HepG2 (cell line): ENCODE results near the gene SHLD1. TPM values are rescaled to one million over a fixed set of nuclear protein-coding genes. Genes with fewer than 3 reads are reported as not detected.

Experiments
- CHD4 ChIP-seq: fragments of 200-600 bp; sonication (generic); IDR thresholded peaks from 2 replicates; pipeline ENCODE4 v1.7.0; 2017; ENCODE audit warnings: mild to moderate bottlenecking, low read length, borderline replicate concordance
- ETS1 ChIP-seq: sonication (generic); formaldehyde crosslinking; IDR thresholded peaks from 2 replicates; pipeline ENCODE4 v1.4.0; 2020; ENCODE audit warnings: missing genetic modification reagents
- FLYWCH1 ChIP-seq: sonication (generic); formaldehyde crosslinking; IDR thresholded peaks from 2 replicates; pipeline ENCODE4 v1.8.1; 2023; ENCODE audit warnings: mild to moderate bottlenecking, missing genetic modification reagents
- MAX ChIP-seq: IDR thresholded peaks from 2 replicates; pipeline ENCODE4 v1.6.1; 2012; ENCODE audit warnings: inconsistent platforms
- NFYC ChIP-seq: IDR thresholded peaks from 2 replicates; pipeline ENCODE4 v1.6.1; 2016; ENCODE audit warnings: missing genetic modification reagents, missing compliant biosample characterization
- NR3C1 ChIP-seq: sonication (generic); formaldehyde crosslinking; IDR thresholded peaks from 2 replicates; pipeline ENCODE4 v1.4.0; 2020; ENCODE audit warnings: missing genetic modification reagents
- SIN3A ChIP-seq: IDR thresholded peaks from 2 replicates; pipeline ENCODE4 v1.6.1; 2011; ENCODE audit warnings: low read depth, mild to moderate bottlenecking, control low read depth, low read length, borderline replicate concordance
- ZBTB21 ChIP-seq: sonication (generic); formaldehyde crosslinking; IDR thresholded peaks from 2 replicates; pipeline ENCODE4 v1.4.0; 2020; ENCODE audit warnings: missing genetic modification reagents
- ZNF160 ChIP-seq: sonication (generic); formaldehyde crosslinking; IDR thresholded peaks from 2 replicates; pipeline ENCODE4 v1.8.0; 2022; ENCODE audit warnings: mild to moderate bottlenecking, inconsistent platforms, missing genetic modification reagents
- ZNF331 ChIP-seq: sonication (generic); formaldehyde crosslinking; IDR thresholded peaks from 2 replicates; pipeline ENCODE4 v1.4.0; 2020; ENCODE audit warnings: missing genetic modification reagents
- ZNF644 ChIP-seq: IDR thresholded peaks from 2 replicates; pipeline ENCODE4 v1.6.1; 2016; ENCODE audit warnings: low read depth
- ZNF670 ChIP-seq: sonication (generic); formaldehyde crosslinking; IDR thresholded peaks from 2 replicates; pipeline ENCODE4 v1.8.0; 2022; ENCODE audit warnings: mild to moderate bottlenecking, missing genetic modification reagents, borderline replicate concordance
- ZNF724P ChIP-seq: sonication (generic); formaldehyde crosslinking; IDR thresholded peaks from 2 replicates; pipeline ENCODE4 v1.8.0; 2022; ENCODE audit warnings: missing genetic modification reagents, borderline replicate concordance
- ZNF768 ChIP-seq: sonication (generic); formaldehyde crosslinking; IDR thresholded peaks from 2 replicates; pipeline ENCODE4 v1.4.0; 2020; ENCODE audit warnings: missing genetic modification reagents
- ZNF841 ChIP-seq: sonication (generic); formaldehyde crosslinking; IDR thresholded peaks from 2 replicates; pipeline ENCODE4 v1.8.1; 2023; ENCODE audit warnings: missing genetic modification reagents, borderline replicate concordance
- polyA plus RNA-seq, 8 experiments: library from polyadenylated mRNA; depleted of rRNA in 3 of 8; stranded (reverse) in 7 of 8; unstranded in 1 of 8; fragments of >200 nt; fragmentation: Illumina TruSeq in 4 of 8; extraction: Trizol in 4 of 8; gene quantifications; 2 replicates each; pipeline versions ENCODE4 v1.2.1 to v1.2.3, GENCODE V29; 2011 to 2016; ENCODE audit warnings: low read depth in 4 of 8, missing spikeins in 1 of 8, mixed read lengths in 1 of 8; ENCODE audit not compliant: insufficient read depth in 1 of 8
- total RNA-seq, 5 experiments: library from RNA; depleted of rRNA; stranded (reverse); fragments of >200 nt; fragmentation: Illumina TruSeq; extraction: Trizol; gene quantifications; 2 replicates each; pipeline ENCODE4 v1.2.3, GENCODE V29; 2016; ENCODE audit warnings: low read depth in 1 of 5
- TF ChIP-seq, protein P1 (sequence below): sonication (generic); formaldehyde crosslinking; IDR thresholded peaks from 2 replicates; pipeline ENCODE4 v1.4.0; 2020; ENCODE audit warnings: missing genetic modification reagents
- TF ChIP-seq, protein P2 (sequence below), 2 experiments: fragments of 450-650 bp in 1 of 2; sonication (generic) in 1 of 2; formaldehyde crosslinking; IDR thresholded peaks; 2 replicates each; pipeline versions ENCODE4 v1.5.0 to v1.8.0; 2020 to 2022; ENCODE audit warnings: mild to moderate bottlenecking in 1 of 2, missing genetic modification reagents in 1 of 2

The SHLD1 gene
- total and polyA plus RNA-seq, 2 of the 13 experiments (the other 11 are each of a cell fraction or from before 2014, with no cell fraction given): 8.9 to 10.0 TPM

GRCh38 chr20:5779071-5779900, 29.1 kb downstream of the SHLD1 start (continued):
- TF ChIP-seq, protein P1, sequence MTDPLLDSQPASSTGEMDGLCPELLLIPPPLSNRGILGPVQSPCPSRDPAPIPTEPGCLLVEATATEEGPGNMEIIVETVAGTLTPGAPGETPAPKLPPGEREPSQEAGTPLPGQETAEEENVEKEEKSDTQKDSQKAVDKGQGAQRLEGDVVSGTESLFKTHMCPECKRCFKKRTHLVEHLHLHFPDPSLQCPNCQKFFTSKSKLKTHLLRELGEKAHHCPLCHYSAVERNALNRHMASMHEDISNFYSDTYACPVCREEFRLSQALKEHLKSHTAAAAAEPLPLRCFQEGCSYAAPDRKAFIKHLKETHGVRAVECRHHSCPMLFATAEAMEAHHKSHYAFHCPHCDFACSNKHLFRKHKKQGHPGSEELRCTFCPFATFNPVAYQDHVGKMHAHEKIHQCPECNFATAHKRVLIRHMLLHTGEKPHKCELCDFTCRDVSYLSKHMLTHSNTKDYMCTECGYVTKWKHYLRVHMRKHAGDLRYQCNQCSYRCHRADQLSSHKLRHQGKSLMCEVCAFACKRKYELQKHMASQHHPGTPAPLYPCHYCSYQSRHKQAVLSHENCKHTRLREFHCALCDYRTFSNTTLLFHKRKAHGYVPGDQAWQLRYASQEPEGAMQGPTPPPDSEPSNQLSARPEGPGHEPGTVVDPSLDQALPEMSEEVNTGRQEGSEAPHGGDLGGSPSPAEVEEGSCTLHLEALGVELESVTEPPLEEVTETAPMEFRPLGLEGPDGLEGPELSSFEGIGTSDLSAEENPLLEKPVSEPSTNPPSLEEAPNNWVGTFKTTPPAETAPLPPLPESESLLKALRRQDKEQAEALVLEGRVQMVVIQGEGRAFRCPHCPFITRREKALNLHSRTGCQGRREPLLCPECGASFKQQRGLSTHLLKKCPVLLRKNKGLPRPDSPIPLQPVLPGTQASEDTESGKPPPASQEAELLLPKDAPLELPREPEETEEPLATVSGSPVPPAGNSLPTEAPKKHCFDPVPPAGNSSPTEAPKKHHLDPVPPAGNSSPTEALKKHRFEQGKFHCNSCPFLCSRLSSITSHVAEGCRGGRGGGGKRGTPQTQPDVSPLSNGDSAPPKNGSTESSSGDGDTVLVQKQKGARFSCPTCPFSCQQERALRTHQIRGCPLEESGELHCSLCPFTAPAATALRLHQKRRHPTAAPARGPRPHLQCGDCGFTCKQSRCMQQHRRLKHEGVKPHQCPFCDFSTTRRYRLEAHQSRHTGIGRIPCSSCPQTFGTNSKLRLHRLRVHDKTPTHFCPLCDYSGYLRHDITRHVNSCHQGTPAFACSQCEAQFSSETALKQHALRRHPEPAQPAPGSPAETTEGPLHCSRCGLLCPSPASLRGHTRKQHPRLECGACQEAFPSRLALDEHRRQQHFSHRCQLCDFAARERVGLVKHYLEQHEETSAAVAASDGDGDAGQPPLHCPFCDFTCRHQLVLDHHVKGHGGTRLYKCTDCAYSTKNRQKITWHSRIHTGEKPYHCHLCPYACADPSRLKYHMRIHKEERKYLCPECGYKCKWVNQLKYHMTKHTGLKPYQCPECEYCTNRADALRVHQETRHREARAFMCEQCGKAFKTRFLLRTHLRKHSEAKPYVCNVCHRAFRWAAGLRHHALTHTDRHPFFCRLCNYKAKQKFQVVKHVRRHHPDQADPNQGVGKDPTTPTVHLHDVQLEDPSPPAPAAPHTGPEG (CRISPR knock-in tag): no peak
- TF ChIP-seq ZNF670 (CRISPR knock-in tag): peak; percentile 90; the same call in 1 of the 2 replicates
- TF ChIP-seq MAX: peak; percentile 60; the same call in 1 of the 2 replicates
- TF ChIP-seq ZNF724P (CRISPR knock-in tag): 0 out of 2 replicates have a peak, but pooled peaks have one; percentile 53
- peak; percentile 100 for TF ChIP-seq ZNF644 (CRISPR knock-in tag)
- peak; percentile 62; the same call in 1 of the 2 replicates for TF ChIP-seq ZNF160 (CRISPR knock-in tag)
- TF ChIP-seq ZNF768 (CRISPR knock-in tag): no peak
- no peak for TF ChIP-seq NR3C1 (CRISPR knock-in tag)
- no peak for TF ChIP-seq FLYWCH1
- no peak for TF ChIP-seq SIN3A
- peak; percentile 94 for TF ChIP-seq ZNF331 (CRISPR knock-in tag)
- TF ChIP-seq NFYC: peak; percentile 58; the same call in 1 of the 2 replicates
- no peak for TF ChIP-seq ETS1 (CRISPR knock-in tag)
- TF ChIP-seq ZBTB21 (CRISPR knock-in tag): peak; percentile 52
- TF ChIP-seq ZNF841 (CRISPR knock-in tag): no peak
- TF ChIP-seq CHD4: no peak; the same call in 1 of the 2 replicates
- TF ChIP-seq, protein P2, sequence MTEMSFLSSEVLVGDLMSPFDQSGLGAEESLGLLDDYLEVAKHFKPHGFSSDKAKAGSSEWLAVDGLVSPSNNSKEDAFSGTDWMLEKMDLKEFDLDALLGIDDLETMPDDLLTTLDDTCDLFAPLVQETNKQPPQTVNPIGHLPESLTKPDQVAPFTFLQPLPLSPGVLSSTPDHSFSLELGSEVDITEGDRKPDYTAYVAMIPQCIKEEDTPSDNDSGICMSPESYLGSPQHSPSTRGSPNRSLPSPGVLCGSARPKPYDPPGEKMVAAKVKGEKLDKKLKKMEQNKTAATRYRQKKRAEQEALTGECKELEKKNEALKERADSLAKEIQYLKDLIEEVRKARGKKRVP (CRISPR knock-in tag; IDR thresholded peaks at IDR 0.05): peak in 1 of 2 experiments; percentile 66; a peak in 2 of 4 replicates
